NCI-H510A treated with DMSO at 0.1 percent for 48 hours (cell line): ENCODE data around the gene FUCA1.
A peak's percentile ranks its signal among the peaks of the same experiment; 100 is the strongest.

Experiments used
- DNase-seq: peaks from one replicate; lab custom pipeline; 2025; lab: John Stamatoyannopoulos, UW

Gene FUCA1

DNA sequence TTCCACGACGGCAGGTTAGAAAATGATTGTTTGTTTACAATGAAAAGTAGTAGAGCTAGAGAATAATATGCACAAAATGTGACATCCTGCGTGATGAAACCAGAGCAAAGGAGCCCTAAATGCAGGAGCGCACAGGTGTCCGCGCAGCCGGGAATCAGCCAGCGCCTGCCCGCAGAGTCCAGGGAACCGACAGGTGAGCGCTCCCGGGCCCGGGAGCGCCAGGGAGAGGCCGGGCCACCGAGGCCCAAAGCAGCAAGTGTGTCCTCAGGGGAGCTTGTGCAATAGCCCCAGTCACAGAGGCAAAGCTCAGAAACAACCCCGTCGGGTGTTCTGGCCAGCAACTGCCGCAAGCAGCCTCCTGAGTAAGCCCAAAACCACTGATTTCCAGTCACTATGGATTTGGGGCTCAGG is 66.7 kb downstream of the FUCA1 start:
- DNase-seq: no peak

DNA sequence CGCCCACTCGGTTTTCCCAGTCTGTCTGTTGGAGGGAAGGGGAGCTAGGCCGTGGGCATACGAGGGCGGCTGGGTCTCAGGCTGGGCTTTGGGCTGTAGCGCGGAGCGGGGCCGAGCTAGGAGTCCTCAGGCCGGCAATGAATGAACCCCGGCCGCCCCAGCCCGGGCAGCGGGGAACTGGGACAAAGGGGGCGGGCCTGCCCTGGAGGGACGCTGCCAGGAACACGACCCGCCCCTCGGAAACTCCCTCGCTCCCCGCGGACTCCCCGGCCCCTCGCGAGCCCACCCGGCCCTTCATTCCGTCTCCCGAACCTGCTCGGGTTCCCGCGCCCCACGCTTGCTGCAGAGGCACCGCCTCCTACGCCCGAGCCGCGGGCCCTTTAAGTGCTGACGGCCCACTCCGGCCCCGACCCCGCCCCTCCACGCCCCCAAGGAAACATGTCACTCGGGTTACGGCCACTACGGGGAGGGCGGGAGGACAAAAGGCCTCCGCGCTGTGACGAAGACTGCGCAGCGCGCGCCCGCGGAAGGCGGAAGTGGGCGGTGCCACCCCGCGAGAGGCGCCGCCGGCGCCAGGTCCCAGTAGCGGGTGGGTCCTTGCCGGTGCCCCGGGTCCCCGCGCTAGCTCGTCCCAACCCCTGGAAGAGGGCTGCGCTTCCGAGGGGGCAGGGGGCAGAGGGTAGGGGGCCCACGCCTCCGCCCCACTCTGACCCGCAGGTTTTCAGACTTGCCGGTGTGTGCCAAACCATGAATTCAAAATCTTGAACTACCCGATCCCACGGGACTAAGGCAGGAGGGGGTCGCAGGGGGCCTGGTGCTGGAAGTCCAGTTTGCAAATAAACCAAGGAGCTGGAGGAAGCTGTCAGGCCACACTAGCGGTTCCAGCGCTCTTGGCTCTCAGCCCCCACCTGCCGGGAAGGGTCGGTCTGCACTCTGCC is 67.4 kb downstream of the FUCA1 start, which contains the start of gene GALE:
Gene GALE (minus strand): TSS at position 355 of the 938 bp plus-strand sequence. CDS start 1,747 bp downstream, outside the sequence.
- peak; percentile 88 for DNase-seq

DNA sequence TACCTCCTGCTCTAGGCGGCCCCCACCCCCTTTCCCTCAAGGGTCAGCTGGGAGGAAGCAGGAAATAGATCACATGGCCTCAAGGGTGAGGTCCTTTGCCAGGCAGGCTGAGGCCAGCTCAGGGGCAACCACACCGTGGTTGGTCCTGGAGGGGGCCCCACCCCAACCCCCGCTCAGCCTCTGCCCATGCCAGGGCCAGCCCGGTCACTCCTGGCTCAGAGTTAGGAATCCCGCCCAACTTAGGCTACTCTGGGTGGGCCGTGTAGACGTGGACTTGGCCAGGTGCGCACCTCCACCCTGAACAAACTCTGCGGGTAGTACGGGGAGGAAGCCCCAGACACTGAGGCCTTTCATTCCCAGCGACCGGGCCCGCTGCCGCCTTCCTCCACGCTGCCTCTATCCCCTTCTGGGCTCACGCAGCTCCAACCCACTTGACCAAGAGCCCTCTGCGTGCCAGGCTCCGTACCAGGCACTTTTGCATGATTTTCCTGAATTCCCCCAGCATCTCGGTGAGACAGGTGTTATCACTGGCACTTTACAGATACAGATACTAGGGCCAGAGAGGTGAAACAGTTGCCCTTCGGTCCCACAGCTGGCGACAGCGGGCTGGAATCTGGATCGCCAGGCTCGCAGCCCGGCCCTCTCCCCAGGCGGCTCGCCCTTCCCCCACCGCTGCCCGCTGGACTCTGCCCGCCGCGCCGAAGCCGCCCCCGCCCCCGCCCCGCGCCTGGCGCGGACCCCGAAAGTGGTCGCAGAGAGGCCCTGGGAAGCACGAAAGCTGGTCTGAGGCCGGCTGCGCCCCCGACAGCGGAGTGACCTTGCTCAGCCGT is 68.3 kb downstream of the FUCA1 start:
- peak; percentile 64 for DNase-seq

DNA sequence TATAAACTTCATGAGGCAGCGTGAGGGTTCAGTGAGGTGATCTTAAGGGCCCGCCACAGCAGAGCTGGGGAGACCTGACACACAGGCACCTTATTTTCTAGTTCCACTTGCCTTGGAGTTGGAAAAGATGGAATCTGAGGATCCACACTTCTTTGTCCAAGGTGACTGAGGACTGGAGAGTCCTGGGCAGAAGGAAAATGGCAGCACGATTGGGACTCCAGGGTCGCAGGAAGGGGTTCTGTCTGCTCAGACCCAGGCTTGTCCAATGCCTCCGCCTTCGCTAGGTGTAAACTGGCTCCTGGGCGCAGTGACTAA is 68.9 kb downstream of the FUCA1 start:
- no peak for DNase-seq

DNA sequence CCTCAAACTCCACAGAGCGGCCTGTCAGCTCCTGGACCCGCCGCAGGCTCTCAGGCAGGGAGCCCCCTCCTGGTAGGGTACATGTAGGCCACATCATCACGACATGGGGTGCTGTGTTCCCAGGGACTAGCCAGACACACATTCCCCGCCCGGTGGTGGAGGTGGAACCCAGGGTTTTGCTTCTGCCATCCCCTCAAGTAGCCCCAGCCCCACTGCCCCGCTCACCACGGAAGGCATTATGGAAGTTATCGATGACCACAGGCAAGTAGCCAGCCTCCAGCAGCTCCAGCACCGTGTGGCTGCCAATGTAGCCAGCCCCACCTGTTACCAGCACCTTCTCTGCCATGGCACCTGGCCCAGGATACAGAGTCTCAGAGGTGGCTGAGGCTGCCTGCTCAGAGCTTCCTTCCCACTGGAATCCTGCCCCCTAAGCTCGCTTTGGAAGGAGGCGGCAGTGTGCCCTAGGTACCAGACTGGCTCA is 69.4 kb downstream of the FUCA1 start:
- no peak for DNase-seq

DNA sequence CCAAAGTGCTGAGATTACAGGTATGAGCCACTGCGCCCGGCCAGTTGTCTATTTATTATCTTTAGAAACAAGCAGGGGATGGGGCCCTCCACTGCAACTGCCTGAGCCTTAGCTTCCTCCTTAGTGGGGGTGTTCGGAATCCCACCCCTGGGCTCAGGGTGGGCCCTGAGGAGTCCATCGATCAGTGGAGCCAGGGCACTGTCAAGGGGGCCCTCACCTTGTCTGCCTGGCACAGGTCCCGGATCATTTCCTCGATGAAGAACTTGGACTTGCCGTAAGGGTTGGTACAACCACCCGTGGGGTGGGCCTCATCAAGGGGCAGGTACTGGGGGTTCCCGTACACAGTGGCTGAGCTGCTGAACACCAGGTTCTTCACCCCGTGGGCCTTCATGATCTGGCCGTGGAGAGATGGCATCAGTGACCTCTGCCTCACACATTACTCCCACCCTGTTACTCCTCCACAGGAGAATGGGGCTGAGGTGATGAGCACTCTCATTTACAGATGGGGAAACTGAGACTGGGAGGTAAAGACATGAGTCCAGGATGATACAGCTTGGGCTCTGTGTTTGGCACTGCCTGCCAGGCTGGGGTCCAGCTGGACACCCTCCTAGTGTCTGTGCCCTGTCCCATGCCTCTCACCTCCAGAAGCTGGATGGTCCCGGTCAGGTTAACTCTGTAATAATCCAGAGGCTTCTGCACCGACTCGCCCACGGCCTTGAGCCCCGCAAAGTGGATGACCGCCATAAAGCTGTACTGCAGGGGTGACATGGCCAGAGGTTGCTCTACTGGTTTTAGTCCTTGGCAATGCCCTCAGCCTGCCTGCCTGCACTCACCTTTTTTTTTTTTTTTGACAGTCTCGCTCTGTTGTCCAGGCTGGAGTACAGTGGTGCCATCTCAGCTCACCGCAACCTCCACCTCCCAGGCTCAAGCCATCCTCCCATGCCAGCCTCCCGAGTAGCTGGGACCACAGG is 70.3 kb downstream of the FUCA1 start:
- DNase-seq: no peak

DNA sequence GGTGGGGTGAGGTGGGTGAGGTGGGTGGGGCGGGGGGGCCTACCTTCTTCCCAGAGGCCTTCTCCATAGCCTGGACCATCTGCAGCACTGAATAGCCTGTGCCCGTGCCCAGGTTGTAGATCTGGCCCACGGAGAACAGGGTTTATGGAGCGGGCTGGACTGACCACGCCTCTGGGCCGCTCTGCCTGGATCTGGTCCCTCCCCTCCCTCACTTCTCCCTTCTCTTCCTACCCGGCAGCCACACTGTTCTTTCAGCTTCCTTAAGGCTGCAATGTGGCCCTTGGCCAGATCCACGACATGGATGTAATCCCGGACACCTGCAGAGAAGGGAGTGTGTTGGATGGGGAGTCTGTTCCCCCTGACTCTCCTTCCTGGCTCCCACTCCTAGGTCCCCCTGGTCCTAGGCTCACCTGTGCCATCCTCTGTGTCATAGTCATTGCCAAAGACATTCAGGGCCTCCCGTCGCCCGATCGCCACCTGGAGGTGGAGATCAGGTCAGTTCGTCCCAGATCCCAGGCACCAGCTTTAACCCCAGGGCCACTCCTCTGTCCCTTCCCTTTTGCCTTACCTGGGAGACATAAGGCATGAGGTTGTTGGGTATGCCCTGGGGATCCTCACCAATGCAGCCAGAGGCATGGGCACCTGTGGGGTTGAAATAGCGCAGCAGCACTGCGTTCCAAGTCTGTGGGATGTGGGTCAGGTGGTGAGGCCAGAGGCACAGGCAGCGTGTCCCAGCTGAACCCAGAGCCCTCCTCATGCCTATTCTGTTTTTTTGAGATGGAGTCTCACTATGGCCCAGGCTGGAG is 71.4 kb downstream of the FUCA1 start:
- DNase-seq: no peak

DNA sequence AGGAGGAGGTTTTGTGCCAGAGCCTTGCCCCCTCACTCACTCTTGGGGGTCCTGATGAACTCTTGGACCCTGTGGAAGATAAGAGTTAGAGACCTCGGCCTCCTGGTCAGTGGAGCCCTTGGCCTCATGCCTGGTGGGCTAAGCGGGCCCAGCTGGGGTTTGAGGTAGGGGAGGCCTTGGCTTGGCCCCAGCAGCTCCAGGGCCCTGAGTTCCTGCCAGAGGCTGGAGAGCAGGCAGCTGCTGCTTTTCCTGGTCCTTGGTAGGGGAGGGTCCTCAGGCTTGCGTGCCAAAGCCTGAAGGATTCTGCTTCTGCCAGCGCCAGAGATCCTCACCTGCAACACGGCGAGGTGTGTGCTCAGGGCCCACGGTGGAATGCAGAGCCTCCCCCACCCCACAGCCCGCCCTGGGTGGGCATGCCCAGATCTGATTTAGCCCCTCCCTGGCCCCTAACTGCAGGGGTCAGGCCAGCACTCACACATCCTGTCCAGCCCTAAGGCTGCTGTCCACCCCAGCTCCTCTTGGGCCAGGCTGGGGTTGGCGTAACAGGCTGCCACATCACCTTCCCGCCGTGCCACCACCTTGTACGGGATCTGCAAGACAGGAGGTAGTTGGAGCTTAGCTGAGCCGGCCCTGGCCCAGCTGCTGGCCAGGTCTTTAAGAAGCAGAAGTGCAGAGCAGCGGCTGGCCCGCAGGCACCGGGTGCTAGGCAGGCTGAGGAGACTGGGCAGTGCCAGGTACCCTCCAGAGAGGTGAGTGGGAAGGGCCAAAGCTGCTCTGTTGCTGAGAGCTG is 72.2 kb downstream of the FUCA1 start:
- DNase-seq: no peak
